ENCODE measurements around the gene PAPOLG. TPM values are rescaled to one million over a fixed set of nuclear protein-coding genes. Genes with fewer than 3 reads are reported as not detected.

PAPOLG gene
- total RNA-seq, 1 donor from 2014 or later, result 11.4 TPM

DNA sequence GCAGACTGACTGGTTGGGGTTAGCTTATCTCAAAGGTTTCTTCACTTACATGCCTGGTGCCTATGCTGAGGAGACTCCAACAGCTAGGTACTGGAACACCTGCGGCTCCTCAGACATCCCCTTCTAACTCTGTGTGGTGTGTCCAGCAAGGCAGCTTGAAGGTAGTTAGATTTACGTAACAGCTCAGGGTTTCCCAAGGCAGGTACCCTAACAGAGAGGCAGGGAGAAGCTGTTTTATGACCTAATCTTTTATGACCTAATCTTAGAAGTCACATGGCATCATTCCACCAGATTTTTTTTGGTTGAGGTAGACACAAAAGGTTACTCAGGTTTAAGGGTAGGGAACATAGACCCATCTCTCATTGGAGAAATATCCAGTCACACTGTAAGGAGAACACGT, 17.4 kb upstream of the PAPOLG start:
- H3K36me3 ChIP-seq, result no peaks in the 10 kb centered on the region
- no peak overlapping the region for H3K4me3 ChIP-seq
- no peaks in the 10 kb centered on the region for H3K9me3 ChIP-seq
- DNase-seq (ENCODE audit: low spot score in 2 of 2), result no peak
- intact Hi-C loops (cut with DNase I), result no loop called here
- TF ChIP-seq CTCF (IDR thresholded peaks at IDR 0.05), result no peak
- H3K4me1 ChIP-seq, result peaks cover 0 to 3% of the 10 kb centered on the region in 2 donors
- no peak overlapping the region for H3K27ac ChIP-seq
- no peaks in the 10 kb centered on the region for H3K27me3 ChIP-seq

GRCh38 chr2:60739156-60739555, 16.9 kb upstream of the PAPOLG start:
- TF ChIP-seq CTCF (IDR thresholded peaks at IDR 0.05), result no peak
- Histone ChIP-seq H3K9me3 (no peaks in the 10 kb centered on the region), H3K27ac (no peak overlapping the region), H3K36me3 (no peaks in the 10 kb centered on the region), H3K4me1 (peaks cover 0 to 3% of the 10 kb centered on the region in 2 donors), H3K4me3 (no peak overlapping the region), H3K27me3 (no peaks in the 10 kb centered on the region)
- intact Hi-C loops (cut with DNase I), result no loop called here
- DNase-seq (ENCODE audit: low spot score in 2 of 2), result no peak

DNA sequence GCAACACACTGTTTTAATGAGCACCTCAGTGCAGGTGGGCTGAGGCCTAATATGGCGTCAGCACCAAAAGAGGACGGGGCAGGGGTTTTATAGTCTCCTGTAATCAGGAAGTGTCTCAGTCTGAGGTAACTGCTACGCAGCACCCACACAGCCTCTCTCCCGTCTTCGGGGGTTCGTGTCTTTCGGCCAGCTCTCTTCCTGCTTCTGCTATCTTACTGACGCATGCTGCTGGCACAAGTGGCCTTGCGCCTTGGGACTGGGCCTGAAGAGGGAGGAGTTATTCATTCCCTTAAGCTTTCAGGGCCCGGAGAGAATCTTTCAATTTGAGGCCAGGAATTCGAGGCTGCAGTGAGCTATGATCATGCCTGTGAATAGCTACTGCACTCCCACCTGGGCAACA, 14.5 kb upstream of the PAPOLG start:
- intact Hi-C loops (cut with DNase I), result no loop called here
- no peaks in the 10 kb centered on the region for H3K4me1 ChIP-seq
- no peak overlapping the region for H3K4me3 ChIP-seq
- no peak for TF ChIP-seq CTCF (IDR thresholded peaks at IDR 0.05)
- no peak overlapping the region for H3K27ac ChIP-seq
- H3K36me3 ChIP-seq, result no peaks in the 10 kb centered on the region
- no peaks in the 10 kb centered on the region for H3K9me3 ChIP-seq
- no peak for DNase-seq (ENCODE audit: low spot score in 2 of 2)
- no peaks in the 10 kb centered on the region for H3K27me3 ChIP-seq

GRCh38 chr2:60742419-60742818, 13.6 kb upstream of the PAPOLG start:
- Histone ChIP-seq H3K9me3 (no peaks in the 10 kb centered on the region), H3K36me3 (no peaks in the 10 kb centered on the region), H3K27ac (no peak overlapping the region), H3K4me1 (no peaks in the 10 kb centered on the region), H3K27me3 (no peaks in the 10 kb centered on the region), H3K4me3 (no peak overlapping the region)
- intact Hi-C loops (cut with DNase I), result no loop called here
- no peak for DNase-seq (ENCODE audit: low spot score in 2 of 2)
- no peak for TF ChIP-seq CTCF (IDR thresholded peaks at IDR 0.05)

DNA sequence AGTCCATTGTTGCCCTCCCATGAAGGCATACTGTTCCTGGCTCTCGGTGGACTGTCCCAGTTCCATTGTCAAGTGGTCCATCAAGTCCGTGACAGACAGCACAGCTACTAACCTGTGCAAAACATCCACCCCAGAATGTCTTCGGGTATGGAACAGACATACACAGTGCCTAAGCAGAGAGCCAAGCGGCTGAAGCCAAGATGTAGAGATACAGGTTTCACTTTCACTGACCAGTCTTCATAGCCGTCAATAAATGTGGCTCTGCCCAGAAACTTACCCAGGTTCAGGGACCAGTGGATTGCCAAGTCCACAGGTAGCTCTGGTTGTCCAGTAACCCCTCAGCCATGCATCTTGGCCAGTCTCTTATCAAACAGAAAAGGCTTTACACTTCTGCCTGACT, 10.7 kb upstream of the PAPOLG start:
- no peak overlapping the region for H3K27ac ChIP-seq
- H3K4me3 ChIP-seq, result no peak overlapping the region
- no peak for TF ChIP-seq CTCF (IDR thresholded peaks at IDR 0.05)
- H3K27me3 ChIP-seq, result no peaks in the 10 kb centered on the region
- DNase-seq (ENCODE audit: low spot score in 2 of 2), result no peak
- intact Hi-C loops (cut with DNase I), result no loop called here
- no peaks in the 10 kb centered on the region for H3K4me1 ChIP-seq
- H3K36me3 ChIP-seq, result no peaks in the 10 kb centered on the region
- H3K9me3 ChIP-seq, result no peaks in the 10 kb centered on the region

- Histone ChIP-seq H3K4me1 (no peaks in the 10 kb centered on the region), H3K4me3 (no peak overlapping the region), H3K27me3 (no peaks in the 10 kb centered on the region), H3K27ac (no peak overlapping the region), H3K9me3 (no peaks in the 10 kb centered on the region), H3K36me3 (no peaks in the 10 kb centered on the region)
- intact Hi-C loops (cut with DNase I), result no loop called here
- no peak for TF ChIP-seq CTCF (IDR thresholded peaks at IDR 0.05)
- DNase-seq (ENCODE audit: low spot score in 2 of 2), result no peak
These were observed 10.3 kb upstream of the PAPOLG start for GRCh38 chr2:60745761-60746160.

Data from ascending aorta (tissue), 2 donors.